ENCODE data around the gene GPR22. TPM values are rescaled to one million over a fixed set of nuclear protein-coding genes. Genes with fewer than 3 reads are reported as not detected.

The GPR22 gene
- total and polyA plus RNA-seq, 4 donors, result 0.50 TPM; not detected in 3

DNA sequence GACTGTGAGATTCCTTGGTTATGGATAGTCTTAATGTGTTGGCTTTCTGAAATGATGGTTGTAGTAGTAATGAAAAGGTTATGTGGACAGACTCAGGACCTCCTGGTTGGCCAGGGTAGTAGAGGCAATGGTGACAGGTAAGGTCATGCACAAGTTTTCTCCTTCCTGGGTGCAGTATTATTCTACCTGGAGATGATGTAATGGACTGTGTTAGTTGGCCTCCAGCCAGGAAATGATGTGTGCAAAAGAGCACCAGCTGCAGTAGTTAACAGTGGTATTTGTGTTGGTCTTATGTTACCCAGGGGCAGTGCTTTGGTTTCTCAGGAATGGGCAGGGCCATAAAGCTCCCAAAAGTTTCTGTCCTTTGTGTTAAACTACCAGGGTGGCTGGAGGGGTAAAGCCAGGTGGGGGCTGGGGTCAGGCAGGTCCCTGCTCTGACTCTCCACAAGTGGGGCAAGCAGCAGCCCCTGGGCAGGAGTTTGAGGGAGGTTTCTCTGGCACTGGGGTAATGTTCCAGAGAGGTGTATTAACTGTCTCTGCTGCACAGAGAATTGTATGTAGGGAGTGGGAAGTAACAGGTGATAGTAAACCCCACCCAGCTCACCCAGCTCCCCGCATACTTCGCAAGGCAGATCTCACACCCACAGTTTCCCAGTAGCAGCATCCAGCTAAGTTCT, 36.3 kb downstream of the GPR22 start:
- WGBS, 2 donors, result 96 to 98% methylated on average over 2 of the region's 2 CpGs
- ATAC-seq (ENCODE audit: low FRiP score) (no peak), DNase-seq (no peak)
- H3K27ac ChIP-seq (ENCODE audit: low read depth in 1 of 2, low read length in 2 of 2), result no peak overlapping the region
- H3K4me1 ChIP-seq (ENCODE audit: control insufficient read depth in 1 of 2, insufficient read depth in 2 of 2, low read length in 2 of 2), result no peaks in the 10 kb centered on the region
- H3K27me3 ChIP-seq (ENCODE audit: control insufficient read depth in 1 of 2, insufficient read depth in 2 of 2, low read length in 1 of 2), result no peaks in the 10 kb centered on the region
- H3K4me3 ChIP-seq (ENCODE audit: low read length in 2 of 2), result no peak overlapping the region
- no peaks in the 10 kb centered on the region for H3K9me3 ChIP-seq (ENCODE audit: control insufficient read depth, low read length)
- no peaks in the 10 kb centered on the region for H3K36me3 ChIP-seq (ENCODE audit: control insufficient read depth in 1 of 2, insufficient read depth in 2 of 2, low read length in 1 of 2)
- intact Hi-C loops (cut with DNase I), result no loop called here

DNA sequence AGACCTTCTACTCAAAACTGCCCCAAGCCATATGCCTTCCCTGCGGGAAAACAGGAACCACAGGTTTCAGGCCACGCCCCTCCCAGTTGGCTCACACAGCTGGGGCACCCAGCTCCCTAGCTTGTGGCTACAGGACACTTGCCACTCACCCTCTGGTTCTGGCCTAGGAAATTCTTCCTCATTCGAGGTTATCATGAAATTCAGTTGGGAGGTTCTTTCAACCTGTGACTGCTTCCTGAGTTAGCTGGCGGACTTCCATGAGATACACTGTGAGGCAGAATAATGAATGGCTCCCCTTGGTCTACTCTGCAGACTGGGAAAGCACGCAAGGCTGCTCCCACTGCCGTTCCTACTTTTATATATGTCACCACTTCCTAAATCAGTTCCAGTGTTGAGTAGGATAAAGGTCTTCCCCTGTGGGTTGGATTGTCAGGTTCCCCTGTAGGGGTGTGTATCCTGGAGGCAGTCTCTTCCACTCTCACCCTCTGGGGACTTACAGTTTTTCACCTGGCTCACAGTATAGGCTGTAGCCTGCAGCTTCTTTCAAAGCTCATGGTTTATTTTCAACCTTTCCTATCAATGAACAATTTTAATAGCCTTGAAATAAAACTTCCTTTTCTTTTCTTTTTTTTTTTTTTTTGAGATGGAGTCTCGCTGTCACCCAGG, 37.0 kb downstream of the GPR22 start:
- Histone ChIP-seq H3K27ac (ENCODE audit: low read depth in 1 of 2, low read length in 2 of 2) (no peak overlapping the region), H3K27me3 (ENCODE audit: control insufficient read depth in 1 of 2, insufficient read depth in 2 of 2, low read length in 1 of 2) (no peaks in the 10 kb centered on the region), H3K36me3 (ENCODE audit: control insufficient read depth in 1 of 2, insufficient read depth in 2 of 2, low read length in 1 of 2) (no peaks in the 10 kb centered on the region), H3K9me3 (ENCODE audit: control insufficient read depth, low read length) (no peaks in the 10 kb centered on the region), H3K4me1 (ENCODE audit: control insufficient read depth in 1 of 2, insufficient read depth in 2 of 2, low read length in 2 of 2) (no peaks in the 10 kb centered on the region), H3K4me3 (ENCODE audit: low read length in 2 of 2) (no peak overlapping the region)
- peak; percentile 41 for ATAC-seq (ENCODE audit: low FRiP score)
- WGBS, 2 donors, result 67 to 68% methylated on average over 7 of the region's 7 CpGs
- DNase-seq, result peak in 1 of 2 donors; percentile 60
- intact Hi-C loops (cut with DNase I), result no loop called here

Other genes with a start within 250 kb of the GPR22 start
- gene COG5, start 93.9 kb downstream of the GPR22 start, total RNA-seq, result 10 to 100 TPM; 55.9 to 58.2 TPM
- 10 to 100 TPM in 1 of 2 donors, 1 to 10 TPM in 1; 8.6 to 10.8 TPM for gene COG5, start 93.9 kb downstream of the GPR22 start, polyA plus RNA-seq
- 1 to 10 TPM; 6.4 to 6.8 TPM for gene DUS4L, start 93.9 kb downstream of the GPR22 start, total RNA-seq
- 1 to 10 TPM; 3.4 to 5.9 TPM for gene DUS4L, start 93.9 kb downstream of the GPR22 start, polyA plus RNA-seq
- 100 to 1,000 TPM in 1 of 2 donors, 10 to 100 TPM in 1; 96.1 to 139 TPM for gene BCAP29, start 110.2 kb downstream of the GPR22 start, total RNA-seq
- 10 to 100 TPM; 72.5 to 92.8 TPM for gene BCAP29, start 110.2 kb downstream of the GPR22 start, polyA plus RNA-seq
- 1 to 10 TPM; 2.3 to 3.5 TPM for gene SLC26A4, start 190.8 kb downstream of the GPR22 start, total RNA-seq
- 1 to 10 TPM; 1.4 to 2.9 TPM for gene SLC26A4, start 190.8 kb downstream of the GPR22 start, polyA plus RNA-seq